Activated CD4-positive, alpha-beta memory T cell treated with anti-CD3 and anti-CD28 coated beads, Interleukin-2, amount 10 ng/mL, durations not matched to agents 7 days and 5 days (primary cell): ENCODE results near the gene COL5A1. TPM values are rescaled to one million over a fixed set of nuclear protein-coding genes. Genes with fewer than 3 reads are reported as not detected.

Source experiments
- CTCF ChIA-PET: fragments of 350-600 bp; sonication (Branson Sonifier 250); formaldehyde crosslinking; loops from one replicate; lab custom pipeline; 2021; ENCODE audit warnings: antibody characterized with exemption, inconsistent platforms; lab: Charles Lee
- POLR2A ChIA-PET: fragments of 350-600 bp; sonication (Branson Sonifier 250); formaldehyde crosslinking; loops from one replicate; lab custom pipeline; 2021; ENCODE audit warnings: antibody characterized with exemption; lab: Charles Lee
- DNase-seq: peaks from one replicate; pipeline ENCODE4 v3.0.0-alpha.2; 2020
- H3K27ac Mint-ChIP-seq: one replicate; pipeline ENCODE4 v1.8.0; 2021; ENCODE audit warnings: mild to moderate bottlenecking, mixed read lengths
- H3K27me3 Mint-ChIP-seq: one replicate; pipeline ENCODE4 v1.8.0; 2021; ENCODE audit warnings: mixed read lengths
- H3K36me3 Mint-ChIP-seq: one replicate; pipeline ENCODE4 v1.8.0; 2021; ENCODE audit warnings: low read depth, mixed read lengths
- H3K4me1 Mint-ChIP-seq: one replicate; pipeline ENCODE4 v1.8.0; 2021; ENCODE audit warnings: mixed read lengths
- H3K4me3 Mint-ChIP-seq: one replicate; pipeline ENCODE4 v1.8.0; 2021; ENCODE audit warnings: mild to moderate bottlenecking, mixed read lengths
- H3K9me3 Mint-ChIP-seq: one replicate; pipeline ENCODE4 v1.8.0; 2021; ENCODE audit warnings: mixed read lengths
- total RNA-seq, 2 experiments: library from RNA; stranded (reverse); gene quantifications; one replicate each; pipeline ENCODE4 v1.2.3, GENCODE V29; 2021

COL5A1 gene
- total RNA-seq, 2 experiments from 2014 or later, result 0.10 to 0.13 TPM

GRCh38 chr9:134633362-134634142 is 8.1 kb upstream of the COL5A1 start:
- no peak for DNase-seq
- no peaks in the 10 kb centered on the region for H3K9me3 Mint-ChIP-seq
- H3K36me3 Mint-ChIP-seq, result no peaks in the 10 kb centered on the region
- H3K27ac Mint-ChIP-seq, result no peak overlapping the region
- H3K4me3 Mint-ChIP-seq, result no peak overlapping the region
- POLR2A ChIA-PET, result no interaction called here
- CTCF ChIA-PET, result no interaction called here
- no peaks in the 10 kb centered on the region for H3K27me3 Mint-ChIP-seq
- no peaks in the 10 kb centered on the region for H3K4me1 Mint-ChIP-seq

- no peaks in the 10 kb centered on the region for H3K27me3 Mint-ChIP-seq
- no peak overlapping the region for H3K27ac Mint-ChIP-seq
- no peaks in the 10 kb centered on the region for H3K4me1 Mint-ChIP-seq
- no peak overlapping the region for H3K4me3 Mint-ChIP-seq
- DNase-seq, result no peak
- ChIA-PET CTCF (no interaction called here), POLR2A (no interaction called here)
- no peaks in the 10 kb centered on the region for H3K9me3 Mint-ChIP-seq
- H3K36me3 Mint-ChIP-seq, result no peaks in the 10 kb centered on the region
These were observed 7.4 kb upstream of the COL5A1 start for GRCh38 chr9:134634176-134634575.

GRCh38 chr9:134634667-134635230 is 6.9 kb upstream of the COL5A1 start:
- Mint-ChIP-seq H3K27ac (no peak overlapping the region), H3K4me1 (no peaks in the 10 kb centered on the region), H3K4me3 (no peak overlapping the region), H3K9me3 (no peaks in the 10 kb centered on the region), H3K27me3 (peaks cover 1% of the 10 kb centered on the region), H3K36me3 (no peaks in the 10 kb centered on the region)
- DNase-seq, result no peak
- ChIA-PET CTCF (no interaction called here), POLR2A (no interaction called here)

- no peaks in the 10 kb centered on the region for H3K36me3 Mint-ChIP-seq
- H3K27me3 Mint-ChIP-seq, result peaks cover 9% of the 10 kb centered on the region
- no peaks in the 10 kb centered on the region for H3K4me1 Mint-ChIP-seq
- no peaks in the 10 kb centered on the region for H3K9me3 Mint-ChIP-seq
- H3K4me3 Mint-ChIP-seq, result no peak overlapping the region
- H3K27ac Mint-ChIP-seq, result no peak overlapping the region
- no peak for DNase-seq
- ChIA-PET POLR2A (no interaction called here), CTCF (no interaction called here)
These were observed 6.1 kb upstream of the COL5A1 start for GRCh38 chr9:134635351-134636148.

GRCh38 chr9:134636149-134636507 is 5.5 kb upstream of the COL5A1 start:
- CTCF ChIA-PET, result no interaction called here
- POLR2A ChIA-PET, result no interaction called here
- Mint-ChIP-seq H3K27ac (no peak overlapping the region), H3K4me3 (no peak overlapping the region), H3K27me3 (peaks cover 11% of the 10 kb centered on the region), H3K36me3 (no peaks in the 10 kb centered on the region), H3K4me1 (no peaks in the 10 kb centered on the region), H3K9me3 (no peaks in the 10 kb centered on the region)
- DNase-seq, result no peak

GRCh38 chr9:134637241-134637640 is 4.4 kb upstream of the COL5A1 start:
- H3K4me3 Mint-ChIP-seq, result no peak overlapping the region
- no peak overlapping the region for H3K27ac Mint-ChIP-seq
- H3K27me3 Mint-ChIP-seq, result peaks cover 12% of the 10 kb centered on the region
- no peaks in the 10 kb centered on the region for H3K36me3 Mint-ChIP-seq
- ChIA-PET CTCF (no interaction called here), POLR2A (no interaction called here)
- H3K4me1 Mint-ChIP-seq, result no peaks in the 10 kb centered on the region
- no peaks in the 10 kb centered on the region for H3K9me3 Mint-ChIP-seq
- DNase-seq, result no peak

DNA sequence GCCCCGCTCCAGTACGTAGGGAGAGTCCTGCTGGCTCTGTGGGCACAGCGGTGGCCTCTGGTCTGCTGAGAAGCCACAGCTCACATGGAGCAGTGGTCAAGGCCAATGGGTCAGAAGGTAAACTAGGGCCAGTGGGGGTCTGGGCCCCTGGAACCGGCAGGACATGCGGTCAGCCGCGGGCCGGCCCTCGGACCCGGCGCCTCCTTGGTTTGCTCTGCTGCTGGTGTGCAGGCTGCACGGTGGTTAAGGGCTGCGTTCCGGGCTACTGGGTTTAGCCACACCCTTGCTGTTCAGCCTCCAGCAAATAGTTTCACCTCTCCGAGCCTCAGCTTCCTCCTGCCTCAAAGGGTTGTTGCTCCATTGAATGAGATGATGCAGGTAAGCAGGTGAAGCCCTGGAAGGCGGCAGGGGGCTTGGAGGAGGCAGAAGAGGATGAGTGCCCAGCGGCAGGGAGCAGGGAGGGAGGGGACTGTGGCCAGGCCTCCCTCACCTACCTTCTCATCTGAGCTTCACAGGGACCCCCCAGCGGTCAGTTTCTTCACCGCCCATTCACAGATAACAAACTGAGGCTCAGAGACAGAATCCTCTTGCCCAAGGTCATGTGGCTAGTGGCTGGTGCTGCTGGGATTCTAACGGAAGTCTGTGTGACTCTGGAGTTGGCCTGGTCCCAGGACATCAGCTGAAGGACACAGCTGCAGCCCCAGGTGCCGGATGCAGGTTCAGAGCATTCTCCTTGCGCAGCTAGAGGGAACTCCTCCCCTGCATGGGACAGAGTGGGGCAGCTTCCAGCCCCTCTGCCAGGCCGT is 3.7 kb upstream of the COL5A1 start:
- CTCF ChIA-PET, result no interaction called here
- DNase-seq, result no peak
- no peaks in the 10 kb centered on the region for H3K4me1 Mint-ChIP-seq
- H3K27ac Mint-ChIP-seq, result no peak overlapping the region
- no peak overlapping the region for H3K4me3 Mint-ChIP-seq
- H3K9me3 Mint-ChIP-seq, result no peaks in the 10 kb centered on the region
- no peaks in the 10 kb centered on the region for H3K36me3 Mint-ChIP-seq
- POLR2A ChIA-PET, result no interaction called here
- peaks cover 17% of the 10 kb centered on the region for H3K27me3 Mint-ChIP-seq

- POLR2A ChIA-PET, result no interaction called here
- H3K36me3 Mint-ChIP-seq, result no peaks in the 10 kb centered on the region
These were observed 3.0 kb upstream of the COL5A1 start for GRCh38 chr9:134638502-134639090.

DNA sequence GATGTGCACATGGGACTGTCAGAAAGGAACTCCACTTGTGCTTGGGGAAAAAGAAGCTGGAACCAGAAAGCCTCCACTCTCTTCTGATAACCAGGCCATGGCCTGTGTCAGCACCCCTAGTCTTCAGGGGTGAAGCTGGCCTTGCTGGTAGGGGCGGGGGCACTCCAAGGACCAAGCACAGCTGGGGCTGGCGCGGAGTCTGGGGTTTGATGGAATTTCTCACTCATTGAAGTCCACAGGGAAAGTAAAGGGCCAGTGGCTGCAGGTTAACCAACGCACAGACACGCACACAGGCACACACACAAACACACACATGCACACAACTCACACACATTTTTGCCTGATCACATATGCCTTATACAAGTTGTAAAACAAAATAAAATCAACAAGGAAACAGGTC is 1.6 kb upstream of the COL5A1 start:
- Mint-ChIP-seq H3K36me3 (no peaks in the 10 kb centered on the region), H3K4me1 (no peaks in the 10 kb centered on the region), H3K27me3 (peaks cover 21% of the 10 kb centered on the region), H3K4me3 (no peak overlapping the region), H3K9me3 (no peaks in the 10 kb centered on the region), H3K27ac (no peak overlapping the region)
- ChIA-PET CTCF (no interaction called here), POLR2A (no interaction called here)
- no peak for DNase-seq

More at GRCh38 chr9:134638502-134639090, 3.0 kb upstream of the COL5A1 start:
- Mint-ChIP-seq H3K27me3 (peaks cover 21% of the 10 kb centered on the region), H3K9me3 (no peaks in the 10 kb centered on the region), H3K4me1 (no peaks in the 10 kb centered on the region), H3K27ac (no peak overlapping the region), H3K4me3 (no peak overlapping the region)
- DNase-seq, result no peak
- CTCF ChIA-PET, result no interaction called here

DNA sequence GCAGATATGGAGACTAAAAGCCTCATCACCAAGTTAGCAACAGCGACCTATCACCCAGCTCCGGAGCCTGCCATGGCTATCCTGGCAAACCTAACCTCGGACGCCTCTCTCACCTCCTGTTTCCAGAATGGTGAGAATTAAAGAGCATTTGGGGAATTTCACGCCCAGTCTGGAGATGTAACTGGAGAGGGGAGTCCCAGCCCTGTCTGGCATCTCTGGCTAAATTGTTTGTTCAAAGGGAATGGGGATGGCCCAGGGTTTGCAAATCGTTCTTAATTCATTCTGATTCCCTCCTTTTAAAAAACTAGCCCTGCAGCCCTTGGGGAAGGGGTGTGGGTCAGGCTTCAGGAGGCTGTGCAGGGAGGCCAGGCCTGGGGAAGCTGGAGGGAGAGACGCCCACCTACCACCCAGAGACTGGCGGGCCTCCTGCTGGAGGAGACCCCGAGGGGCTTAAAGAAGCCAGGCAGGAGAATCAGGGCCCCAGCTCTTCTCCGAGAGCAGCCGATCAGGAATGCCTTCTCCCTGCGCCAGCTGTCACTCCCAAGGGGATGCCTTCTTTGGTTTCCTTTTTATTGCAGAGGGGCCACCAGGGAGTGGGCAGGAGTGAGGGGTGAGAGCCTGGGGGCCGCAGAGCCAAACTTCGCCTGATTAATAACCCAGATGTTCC is 964 bp upstream of the COL5A1 start:
- Mint-ChIP-seq H3K4me3 (no peak overlapping the region), H3K27ac (no peak overlapping the region), H3K36me3 (no peaks in the 10 kb centered on the region), H3K4me1 (no peaks in the 10 kb centered on the region), H3K9me3 (no peaks in the 10 kb centered on the region), H3K27me3 (peaks cover 21% of the 10 kb centered on the region)
- ChIA-PET POLR2A (no interaction called here), CTCF (no interaction called here)
- no peak for DNase-seq

DNA sequence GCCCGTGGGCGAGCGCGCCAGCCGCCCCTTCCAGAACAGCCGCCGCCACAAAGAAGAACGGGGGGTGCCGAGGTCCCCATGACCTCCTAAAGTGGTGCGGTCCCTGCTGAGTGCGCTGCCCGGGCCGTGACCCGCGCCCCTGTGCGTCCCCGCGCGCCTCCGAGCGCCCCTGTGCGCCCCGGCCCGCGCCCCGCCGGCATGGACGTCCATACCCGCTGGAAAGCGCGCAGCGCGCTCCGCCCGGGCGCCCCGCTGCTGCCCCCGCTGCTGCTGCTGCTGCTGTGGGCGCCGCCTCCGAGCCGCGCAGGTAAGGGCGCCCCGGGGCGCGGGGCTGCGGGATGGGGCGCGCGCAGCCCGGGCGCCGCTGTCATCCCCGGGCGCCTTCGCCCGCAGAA is 384 bp downstream of the COL5A1 start:
- H3K27ac Mint-ChIP-seq, result no peak overlapping the region

GRCh38 chr9:134642385-134643181 is 980 bp downstream of the COL5A1 start:
- no peaks in the 10 kb centered on the region for H3K36me3 Mint-ChIP-seq
- H3K4me3 Mint-ChIP-seq, result no peak overlapping the region
- ChIA-PET CTCF (no interaction called here), POLR2A (no interaction called here)
- H3K27me3 Mint-ChIP-seq, result peaks cover 21% of the 10 kb centered on the region
- no peak overlapping the region for H3K27ac Mint-ChIP-seq
- H3K9me3 Mint-ChIP-seq, result no peaks in the 10 kb centered on the region
- DNase-seq, result no peak
- H3K4me1 Mint-ChIP-seq, result no peaks in the 10 kb centered on the region

More for the DNA sequence above, 384 bp downstream of the COL5A1 start:
- Mint-ChIP-seq H3K4me3 (no peak overlapping the region), H3K9me3 (no peaks in the 10 kb centered on the region), H3K27me3 (peaks cover 21% of the 10 kb centered on the region), H3K4me1 (no peaks in the 10 kb centered on the region), H3K36me3 (no peaks in the 10 kb centered on the region)
- DNase-seq, result no peak
- CTCF ChIA-PET, result no interaction called here
- POLR2A ChIA-PET, result no interaction called here
